GM19463 (cell line): ENCODE measurements around the gene LAMB3.

Experiments used
- ATAC-seq: cut with Tn5 transposase; IDR thresholded peaks from one replicate; pipeline ENCODE4 v1.9.1; 2021; ENCODE audit warnings: mild to moderate bottlenecking, moderate library complexity; ENCODE audit not compliant: unreplicated experiment

Gene LAMB3

DNA sequence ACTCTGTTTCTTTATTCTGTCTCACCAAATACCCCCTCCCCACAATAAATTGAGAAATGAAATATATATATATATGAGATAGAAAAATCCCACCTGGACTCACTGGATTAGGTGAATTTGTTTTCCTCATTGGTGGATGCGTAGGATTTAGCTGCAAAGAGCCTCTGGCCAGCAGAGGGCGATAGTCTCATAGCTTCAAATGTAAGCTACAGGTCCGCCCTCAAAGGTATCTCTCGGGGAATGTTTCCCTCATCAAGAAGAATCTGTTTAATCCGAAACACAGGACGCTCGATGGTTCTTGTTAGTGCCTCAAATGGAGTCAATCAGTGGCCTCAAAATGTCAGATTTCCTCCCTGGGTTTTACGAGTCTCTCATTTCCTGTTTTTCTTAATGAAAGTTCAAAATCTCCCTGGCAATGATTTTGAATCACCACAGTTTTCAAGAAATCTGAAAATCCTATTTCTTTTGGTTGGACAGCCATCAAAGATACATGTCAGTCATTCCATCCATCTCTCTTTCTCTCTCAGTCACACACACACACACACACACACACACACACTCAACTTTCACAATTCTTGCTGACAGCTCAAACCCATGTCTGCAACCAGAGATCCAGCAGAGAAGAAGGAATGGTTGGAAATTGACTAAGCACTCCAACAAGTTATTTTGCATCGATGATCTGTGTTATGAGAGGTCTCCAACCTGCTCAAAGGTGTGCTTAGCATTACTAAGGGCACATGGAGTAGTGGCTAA, 82.6 kb downstream of the LAMB3 start:
- ATAC-seq = no peak

DNA sequence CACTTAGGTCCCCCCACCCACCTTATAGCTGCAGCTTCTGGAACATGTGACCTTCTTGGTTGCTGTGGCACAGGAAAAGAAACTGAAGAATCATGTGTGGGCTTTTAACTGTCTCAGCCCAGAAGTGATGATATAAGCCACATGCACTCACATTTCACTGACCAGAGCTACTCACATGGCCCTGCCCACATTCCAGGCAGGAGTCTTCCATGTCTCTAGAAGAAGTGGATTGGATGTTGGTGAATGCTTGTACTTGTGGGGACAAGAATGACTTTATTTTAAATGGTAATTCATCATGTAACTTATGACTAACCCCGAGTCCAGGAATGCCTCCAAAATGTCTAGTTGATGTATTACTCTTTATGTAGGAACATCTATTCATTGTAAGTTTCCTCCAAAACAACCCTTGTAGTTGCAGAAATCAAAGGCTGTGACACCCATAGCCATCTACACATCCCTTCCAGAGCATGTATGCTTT, 84.5 kb downstream of the LAMB3 start:
- ATAC-seq = no peak

DNA sequence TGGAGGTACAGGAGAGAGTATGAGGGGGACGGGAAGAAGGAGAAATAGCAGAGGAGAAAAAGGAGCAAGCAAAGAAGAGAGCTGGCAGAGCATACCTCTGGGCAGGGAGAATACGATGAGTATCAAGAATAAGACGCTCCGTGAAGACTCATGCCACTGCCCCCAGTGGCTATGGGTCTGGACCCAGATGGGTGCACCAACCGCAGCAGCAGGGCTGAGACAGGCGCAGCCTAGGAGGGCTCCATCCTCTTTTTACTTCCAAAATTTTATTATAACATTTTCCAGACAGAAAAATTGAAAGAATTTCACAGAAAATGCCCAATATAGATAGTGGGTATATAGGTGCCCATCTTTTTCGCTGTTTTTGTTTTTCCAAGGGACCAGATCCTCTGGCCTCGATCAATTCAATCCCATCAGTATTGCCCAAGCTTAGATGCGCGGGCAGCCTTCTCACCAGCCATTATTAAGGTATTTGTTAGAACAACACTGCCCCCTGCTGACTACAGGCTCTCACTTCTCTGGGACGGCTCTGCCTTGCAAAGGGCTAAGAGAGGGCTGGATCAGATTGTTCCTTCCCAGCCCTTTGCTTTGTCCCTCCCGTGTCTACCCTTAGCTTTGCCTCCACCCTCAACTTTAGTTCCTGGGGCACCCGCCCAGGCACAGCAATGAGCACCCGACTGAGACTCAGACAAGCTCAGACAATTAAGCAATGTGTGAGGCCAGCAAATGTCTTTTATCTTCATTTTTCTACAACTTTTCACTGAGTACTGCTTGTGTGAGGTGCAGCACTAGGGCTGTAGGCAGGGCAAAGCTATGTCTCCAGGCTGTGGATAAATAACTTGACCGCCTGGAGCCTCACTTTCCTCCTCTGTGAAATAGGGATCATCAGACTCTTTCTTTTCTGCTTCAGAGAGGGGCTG, 86.2 kb downstream of the LAMB3 start:
- ATAC-seq = peak; percentile 89
